Measurements from ENCODE around the gene TTLL6.
"Not testable (repeated sequence)": the region's sequence is repeated elsewhere in the genome, so short reads cannot be mapped to it uniquely, and the experiment has no call there.

The TTLL6 gene

DNA sequence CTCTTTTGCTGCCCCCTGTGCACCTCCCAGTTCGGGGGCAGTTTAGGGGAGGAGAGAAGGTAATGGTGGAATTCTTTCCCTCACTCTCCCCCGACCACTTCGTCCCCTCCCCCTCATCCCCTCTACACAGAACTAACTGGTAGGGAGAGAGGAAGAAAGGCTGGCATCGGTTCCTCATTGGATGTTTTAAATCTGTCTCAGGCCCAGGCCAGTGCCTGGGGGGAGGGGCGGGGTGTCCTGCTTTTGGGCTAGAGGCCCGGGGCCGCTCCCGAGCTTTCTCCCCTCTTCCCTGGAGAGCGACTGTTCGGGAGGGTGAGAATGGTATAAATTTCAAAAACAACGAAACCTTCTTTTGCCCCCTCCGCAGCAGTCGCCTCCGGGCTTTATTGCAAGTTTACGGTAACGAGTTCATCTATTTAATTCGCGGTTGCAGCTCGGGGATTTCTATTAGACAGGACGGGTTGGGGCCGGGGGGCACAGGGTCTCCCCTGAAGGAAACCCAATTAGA, 94.1 kb downstream of the TTLL6 start, which contains the start of gene PRAC2:
PRAC2 (plus strand) TSS at position 271 of the 508 bp plus-strand sequence. CDS start 1,226 bp downstream, outside the sequence.
- DNase-seq (ENCODE audit: low spot score): no peak

DNA sequence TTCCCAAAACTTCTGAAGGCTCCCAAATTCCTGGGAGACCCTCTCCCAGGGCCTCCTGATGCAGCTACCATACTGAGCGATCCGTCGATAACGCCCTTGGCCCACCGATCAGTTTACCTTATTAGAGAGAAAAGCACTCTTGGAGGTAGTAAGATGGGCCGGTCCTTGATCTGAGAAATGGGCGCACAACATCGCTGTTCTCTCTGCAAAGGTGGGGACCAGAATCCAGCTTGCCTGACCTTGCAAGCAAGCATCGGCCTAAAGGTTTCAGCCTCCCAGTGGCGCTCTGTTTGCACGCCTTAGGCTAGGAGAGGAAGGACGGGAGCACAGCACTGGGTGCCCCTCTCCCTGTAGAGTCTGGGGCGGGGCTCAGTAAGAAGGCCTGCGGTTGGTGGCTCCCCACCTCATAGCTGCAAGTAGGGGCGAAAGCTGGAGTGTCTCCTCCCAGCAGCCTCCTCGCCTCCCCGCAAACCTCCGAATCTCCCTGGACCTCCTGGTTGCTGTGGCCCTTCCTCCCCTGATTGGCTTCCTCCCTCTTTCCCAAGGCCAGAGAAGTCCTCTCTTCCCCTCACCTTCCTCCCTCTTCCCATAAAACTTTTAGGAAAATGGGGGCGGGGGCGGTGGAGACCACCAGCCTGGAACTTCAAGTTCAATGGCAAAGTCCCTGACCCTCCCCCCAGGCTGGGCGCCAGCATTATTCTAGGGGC, 94.7 kb downstream of the TTLL6 start, which contains the start of gene PRAC1:
PRAC1 (minus strand) TSS at position 318 of the 707 bp plus-strand sequence; CDS start at position 192, 126 bp downstream.
- no peak for DNase-seq (ENCODE audit: low spot score)

- DNase-seq (ENCODE audit: low spot score): no peak
Observed at GRCh38 chr17:48721009-48721402, 96.0 kb downstream of the TTLL6 start.

- DNase-seq (ENCODE audit: low spot score): no peak
Observed at GRCh38 chr17:48720266-48721008, 96.6 kb downstream of the TTLL6 start.

DNA sequence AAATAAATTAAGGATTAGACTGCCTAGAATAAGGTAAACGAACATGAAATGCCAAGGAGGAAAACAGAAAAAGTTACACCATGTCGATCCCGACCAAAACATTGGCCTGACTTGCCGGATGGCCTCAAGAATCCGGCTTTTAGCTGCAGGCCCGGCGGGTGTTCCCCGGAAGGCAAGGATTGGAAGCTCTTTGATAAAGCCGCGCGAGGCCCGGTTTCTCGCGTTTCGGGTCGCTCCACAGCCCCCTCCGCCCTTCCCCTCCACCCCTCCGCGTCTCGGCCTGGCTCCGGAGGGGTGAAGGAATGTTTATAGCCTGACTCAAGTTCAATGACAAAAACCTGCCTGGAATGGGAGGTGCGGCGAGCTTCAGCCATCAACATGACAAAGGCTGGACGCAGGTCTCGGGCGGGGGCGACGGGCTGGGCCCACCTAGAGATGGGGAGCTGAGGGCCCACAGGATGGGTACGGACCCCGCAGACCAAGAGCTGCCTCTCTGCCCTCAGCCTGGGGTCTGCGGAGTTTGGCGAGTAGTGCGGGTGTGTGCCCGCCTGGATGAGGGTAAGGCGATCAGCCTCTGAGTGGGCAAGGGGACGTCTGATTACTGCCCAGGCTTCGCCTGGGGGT, 97.3 kb downstream of the TTLL6 start:
- DNase-seq (ENCODE audit: low spot score): no peak

DNA sequence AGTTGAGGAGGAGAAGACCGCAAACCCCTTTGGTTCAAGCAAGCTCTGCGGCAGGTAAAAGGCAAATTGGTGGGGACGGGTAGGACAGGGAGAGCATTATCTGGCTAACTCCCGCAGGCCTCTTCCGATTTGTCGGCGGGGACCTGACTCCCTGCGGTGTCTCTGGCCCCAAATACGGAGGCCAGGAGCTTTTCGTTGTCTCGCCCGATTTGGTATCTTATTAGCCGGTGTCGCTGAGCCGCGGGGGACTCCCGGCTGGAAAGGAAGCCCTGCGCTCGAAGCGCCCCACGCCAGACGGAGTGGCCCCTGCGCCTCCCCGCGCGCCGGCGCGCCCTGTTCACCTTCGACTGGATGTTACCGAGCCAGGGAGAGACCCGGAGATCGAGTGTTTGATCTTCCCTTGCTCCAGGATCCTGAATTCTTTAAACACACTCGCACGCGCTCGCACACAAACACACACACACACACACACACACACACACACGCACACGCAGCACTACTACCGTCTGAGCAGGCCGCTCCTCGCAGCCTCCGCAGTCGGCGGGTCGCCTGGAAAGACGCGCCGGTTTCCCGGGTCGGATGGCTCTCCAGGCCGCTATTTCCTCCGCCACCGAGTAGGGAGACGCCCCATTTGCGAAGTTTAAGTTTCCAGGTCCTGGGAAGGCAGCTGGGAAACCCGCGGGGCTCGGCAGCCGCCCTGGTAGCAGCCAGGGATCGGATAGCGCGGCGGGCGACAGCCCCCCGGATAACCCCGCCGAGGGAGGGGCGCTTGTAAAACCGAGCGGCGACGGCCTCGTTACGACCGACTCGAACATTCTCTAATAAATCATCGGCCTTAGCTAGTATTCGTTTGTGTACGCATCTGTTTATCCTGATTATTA, 98.0 kb downstream of the TTLL6 start:
- no peak for DNase-seq (ENCODE audit: low spot score)

DNA sequence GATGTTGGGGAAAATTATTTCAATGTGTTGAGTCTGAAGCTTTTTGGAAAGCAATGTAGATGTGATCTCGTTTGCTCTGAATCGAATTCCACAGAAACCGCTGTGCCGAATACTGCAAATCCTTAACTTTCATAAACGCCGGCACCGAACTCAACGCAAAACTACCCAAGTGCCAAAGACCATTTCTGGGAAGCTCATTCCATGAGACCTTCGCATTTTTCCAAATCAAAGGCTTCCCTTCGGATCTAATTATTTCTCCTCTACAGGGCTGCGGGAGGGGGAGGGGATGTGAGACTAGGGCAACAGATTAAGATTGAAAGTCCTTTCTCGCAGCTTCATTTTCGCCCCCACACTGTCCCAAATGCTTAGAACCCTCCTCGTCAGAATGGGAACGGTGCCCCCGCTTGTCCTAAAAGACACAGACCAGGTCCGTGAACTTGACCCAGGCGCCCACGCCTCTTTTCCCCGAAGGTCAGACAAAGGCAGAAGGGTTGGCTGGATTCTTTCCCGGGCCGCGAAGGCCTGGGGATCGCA, 98.7 kb downstream of the TTLL6 start:
- DNase-seq (ENCODE audit: low spot score): no peak

DNA sequence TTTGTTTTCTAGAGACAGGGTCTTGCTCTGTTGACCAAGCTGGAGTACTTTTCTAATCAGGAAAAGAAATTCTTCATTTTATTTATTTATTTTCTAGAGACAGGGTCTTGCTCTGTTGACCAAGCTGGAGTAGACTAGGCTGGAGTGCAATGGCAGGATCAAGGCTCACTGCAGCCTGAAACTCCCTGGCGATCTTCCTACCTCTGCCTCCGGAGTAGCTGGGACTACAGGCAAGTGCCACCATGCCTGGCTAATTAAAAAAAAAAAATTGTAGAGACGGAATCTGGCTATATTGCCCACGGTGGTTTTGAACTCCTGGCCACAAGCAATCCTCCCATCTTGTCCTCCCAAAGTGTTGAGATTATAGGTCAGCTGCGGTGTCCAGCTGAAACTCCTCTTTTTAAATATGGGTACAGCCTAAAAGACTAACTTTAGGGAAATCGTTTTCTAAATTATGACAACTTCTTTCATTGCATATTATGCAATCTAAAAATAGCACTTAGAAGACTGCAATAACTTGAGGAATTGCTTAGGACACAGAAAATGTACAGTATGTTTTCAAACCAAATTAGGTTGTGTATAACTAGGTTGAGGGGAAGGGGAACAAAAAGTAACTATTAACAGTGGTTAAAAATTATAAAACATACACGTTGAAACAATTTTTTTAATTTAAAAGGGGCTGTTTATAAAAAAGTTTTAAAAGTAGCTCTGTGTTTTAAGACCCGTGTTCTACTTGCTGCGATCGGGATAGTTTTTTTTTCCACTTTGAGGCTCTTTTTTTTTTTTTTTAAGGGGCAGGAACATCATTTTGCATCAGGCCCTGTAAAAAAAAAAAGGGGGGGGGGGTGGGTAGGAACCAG, 99.4 kb downstream of the TTLL6 start:
- no peak for DNase-seq (ENCODE audit: low spot score)

DNA sequence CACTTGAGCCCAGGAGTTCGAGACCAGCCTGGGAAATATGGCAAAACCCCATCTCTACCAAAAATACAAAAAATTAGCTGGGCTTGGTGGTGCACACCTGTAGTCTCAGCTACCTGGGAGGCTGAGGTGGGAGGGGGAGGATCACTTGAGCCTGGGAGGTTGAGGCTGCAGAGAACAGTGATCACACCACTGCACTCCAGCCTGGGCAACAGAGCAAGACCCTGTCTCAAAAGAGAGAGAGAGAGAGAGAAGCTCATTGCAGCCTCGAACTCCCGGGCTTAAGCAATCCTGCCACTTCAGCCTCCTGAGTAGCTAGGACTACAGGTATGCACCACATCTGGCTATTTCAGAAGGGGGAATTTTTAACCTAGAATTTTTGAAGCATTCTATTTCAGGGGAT, 100.5 kb downstream of the TTLL6 start:
- DNase-seq (ENCODE audit: low spot score): not testable (repeated sequence)

GRCh38 chr17:48715496-48716399, 101.3 kb downstream of the TTLL6 start:
- DNase-seq (ENCODE audit: low spot score): no peak

Data from CD4-positive, alpha-beta T cell treated with Interleukin-15 for 4 hours (primary cell).